T-helper 2 cell treated with Interferon-gamma antibody and Interleukin-4, amounts not matched to agents 5 μg/mL and 100 μg/mL, for 36 hours (primary cell): ENCODE measurements around the gene RHBG.
A peak's percentile ranks its signal among the peaks of the same experiment; 100 is the strongest.

Experiments used
- DNase-seq: peaks from one replicate; pipeline ENCODE4 v3.0.0; 2021; ENCODE audit warnings: low spot score
- H3K27ac Mint-ChIP-seq: one replicate; pipeline ENCODE4 v1.8.0; 2021; ENCODE audit warnings: mild to moderate bottlenecking, mixed read lengths
- H3K27me3 Mint-ChIP-seq: one replicate; pipeline ENCODE4 v1.8.0; 2021; ENCODE audit warnings: low read depth, mixed read lengths
- H3K36me3 Mint-ChIP-seq: one replicate; pipeline ENCODE4 v1.8.0; 2021; ENCODE audit warnings: low read depth, mixed read lengths
- H3K4me1 Mint-ChIP-seq: one replicate; pipeline ENCODE4 v1.8.0; 2021; ENCODE audit warnings: low read depth, mixed read lengths
- H3K4me3 Mint-ChIP-seq: one replicate; pipeline ENCODE4 v1.8.0; 2022; ENCODE audit warnings: mild to moderate bottlenecking, moderate library complexity, mixed read lengths
- H3K9me3 Mint-ChIP-seq: one replicate; pipeline ENCODE4 v1.8.0; 2021; ENCODE audit warnings: mixed read lengths

RHBG gene

GRCh38 chr1:156413391-156414246 lies 44.6 kb downstream of the RHBG start:
- DNase-seq: no peak
- peaks cover 57% of the 10 kb centered on the region for H3K27me3 Mint-ChIP-seq
- no peak overlapping the region for H3K27ac Mint-ChIP-seq

GRCh38 chr1:156414461-156415064 lies 45.6 kb downstream of the RHBG start:
- H3K27me3 Mint-ChIP-seq: peaks cover 63% of the 10 kb centered on the region
- no peak overlapping the region for H3K4me3 Mint-ChIP-seq

More at GRCh38 chr1:156413391-156414246, 44.6 kb downstream of the RHBG start:
- Mint-ChIP-seq H3K36me3 (no peaks in the 10 kb centered on the region), H3K9me3 (no peaks in the 10 kb centered on the region), H3K4me3 (no peak overlapping the region), H3K4me1 (no peaks in the 10 kb centered on the region)

GRCh38 chr1:156416993-156417392 lies 48.0 kb downstream of the RHBG start:
- Mint-ChIP-seq H3K27ac (no peak overlapping the region), H3K4me1 (peaks cover 6% of the 10 kb centered on the region), H3K9me3 (no peaks in the 10 kb centered on the region), H3K27me3 (peaks cover 69% of the 10 kb centered on the region), H3K36me3 (peaks cover 3% of the 10 kb centered on the region), H3K4me3 (no peak overlapping the region)
- DNase-seq: no peak

More at GRCh38 chr1:156414461-156415064, 45.6 kb downstream of the RHBG start:
- Mint-ChIP-seq H3K36me3 (no peaks in the 10 kb centered on the region), H3K4me1 (no peaks in the 10 kb centered on the region), H3K9me3 (no peaks in the 10 kb centered on the region), H3K27ac (no peak overlapping the region)
- DNase-seq: no peak

- Mint-ChIP-seq H3K9me3 (no peaks in the 10 kb centered on the region), H3K36me3 (peaks cover 3% of the 10 kb centered on the region), H3K27ac (no peak overlapping the region), H3K4me1 (peaks cover 7% of the 10 kb centered on the region), H3K4me3 (no peak overlapping the region), H3K27me3 (peaks cover 73% of the 10 kb centered on the region)
- no peak for DNase-seq
These were observed 48.5 kb downstream of the RHBG start for GRCh38 chr1:156417401-156418020.

- Mint-ChIP-seq H3K27ac (no peak overlapping the region), H3K36me3 (peaks cover 3% of the 10 kb centered on the region), H3K27me3 (peaks cover 83% of the 10 kb centered on the region), H3K4me3 (no peak overlapping the region), H3K4me1 (peaks cover 7% of the 10 kb centered on the region), H3K9me3 (no peaks in the 10 kb centered on the region)
- DNase-seq: no peak
These were observed 49.5 kb downstream of the RHBG start for GRCh38 chr1:156418416-156419070.

- peak overlapping the region; percentile 91 for H3K4me3 Mint-ChIP-seq
- H3K36me3 Mint-ChIP-seq: peaks cover 3% of the 10 kb centered on the region
- H3K27me3 Mint-ChIP-seq: peaks cover 87% of the 10 kb centered on the region
- peaks cover 7% of the 10 kb centered on the region for H3K4me1 Mint-ChIP-seq
- DNase-seq: no peak
- no peaks in the 10 kb centered on the region for H3K9me3 Mint-ChIP-seq
- no peak overlapping the region for H3K27ac Mint-ChIP-seq
These were observed 50.8 kb downstream of the RHBG start for GRCh38 chr1:156419854-156420204.

GRCh38 chr1:156420205-156421061 lies 51.4 kb downstream of the RHBG start:
- peak; percentile 31 for DNase-seq
- Mint-ChIP-seq H3K4me1 (peaks cover 7% of the 10 kb centered on the region), H3K36me3 (peaks cover 3% of the 10 kb centered on the region), H3K9me3 (no peaks in the 10 kb centered on the region), H3K27me3 (peaks cover 90% of the 10 kb centered on the region), H3K4me3 (peak overlapping the region; percentile 91), H3K27ac (peak overlapping the region; percentile 16)

GRCh38 chr1:156421062-156421938 lies 52.3 kb downstream of the RHBG start:
- H3K27ac Mint-ChIP-seq: no peak overlapping the region
- peak overlapping the region; percentile 91 for H3K4me3 Mint-ChIP-seq
- H3K27me3 Mint-ChIP-seq: peaks cover 93% of the 10 kb centered on the region
- H3K36me3 Mint-ChIP-seq: peaks cover 3% of the 10 kb centered on the region
- peaks cover 7% of the 10 kb centered on the region for H3K4me1 Mint-ChIP-seq
- DNase-seq: peak; percentile 73
- H3K9me3 Mint-ChIP-seq: no peaks in the 10 kb centered on the region

GRCh38 chr1:156421939-156422601 lies 53.1 kb downstream of the RHBG start:
- Mint-ChIP-seq H3K27me3 (peaks cover 94% of the 10 kb centered on the region), H3K27ac (no peak overlapping the region), H3K36me3 (peaks cover 3% of the 10 kb centered on the region), H3K9me3 (no peaks in the 10 kb centered on the region), H3K4me3 (peak overlapping the region; percentile 69), H3K4me1 (peaks cover 7% of the 10 kb centered on the region)
- no peak for DNase-seq

- peaks cover 7% of the 10 kb centered on the region for H3K4me1 Mint-ChIP-seq
- H3K36me3 Mint-ChIP-seq: peaks cover 3% of the 10 kb centered on the region
- H3K9me3 Mint-ChIP-seq: no peaks in the 10 kb centered on the region
- no peak overlapping the region for H3K4me3 Mint-ChIP-seq
- H3K27me3 Mint-ChIP-seq: peaks cover 94% of the 10 kb centered on the region
- no peak for DNase-seq
- no peak overlapping the region for H3K27ac Mint-ChIP-seq
These were observed 53.6 kb downstream of the RHBG start for GRCh38 chr1:156422602-156423091.

GRCh38 chr1:156423422-156424352 lies 54.7 kb downstream of the RHBG start:
- Mint-ChIP-seq H3K4me1 (peaks cover 7% of the 10 kb centered on the region), H3K36me3 (peaks cover 3% of the 10 kb centered on the region), H3K27ac (no peak overlapping the region), H3K9me3 (no peaks in the 10 kb centered on the region), H3K27me3 (peaks cover 94% of the 10 kb centered on the region), H3K4me3 (no peak overlapping the region)
- no peak for DNase-seq
